Keratinocyte (primary cell): ENCODE measurements around the gene C10orf120. TPM values are rescaled to one million over a fixed set of nuclear protein-coding genes. Genes with fewer than 3 reads are reported as not detected.

Experiments used
- DNase-seq: peaks from one replicate; pipeline ENCODE4 v3.0.0-alpha.2; 2011; ENCODE audit warnings: low read depth, missing footprints, low spot score
- FAIRE-seq: peaks from 2 replicates; lab custom pipeline; 2011; peaks lifted over from hg19 to GRCh38; lab: Jason Lieb, UNC
- H2AFZ ChIP-seq: 2 replicates; pipeline ENCODE4 v1.6.0; 2012; ENCODE audit warnings: low read length, control low read depth, inconsistent platforms; ENCODE audit not compliant: control insufficient read depth
- H3K27ac ChIP-seq: 2 replicates; pipeline ENCODE4 v1.5.1; 2011; ENCODE audit warnings: low read length; ENCODE audit not compliant: control insufficient read depth, insufficient read depth
- H3K27me3 ChIP-seq: 3 replicates; pipeline ENCODE4 v1.6.0; 2011; ENCODE audit warnings: low read length; ENCODE audit not compliant: control insufficient read depth, insufficient read depth; ENCODE audit errors: extremely low read depth
- H3K36me3 ChIP-seq, 2 experiments: 2 replicates in 1 of 2; 3 replicates in 1 of 2; pipeline ENCODE4 v1.5.1; 2011; ENCODE audit warnings: low read length in 2 of 2, mild to moderate bottlenecking in 1 of 2; ENCODE audit not compliant: control insufficient read depth in 2 of 2, insufficient read depth in 2 of 2; ENCODE audit errors: extremely low read depth in 1 of 2
- H3K4me1 ChIP-seq: 3 replicates; pipeline ENCODE4 v1.5.1; 2011; ENCODE audit warnings: low read length; ENCODE audit not compliant: control insufficient read depth, insufficient read depth; ENCODE audit errors: extremely low read depth
- H3K4me2 ChIP-seq: 3 replicates; pipeline ENCODE4 v1.6.0; 2011; ENCODE audit warnings: low read depth, low read length; ENCODE audit not compliant: control insufficient read depth, insufficient read depth; ENCODE audit errors: extremely low read depth
- H3K4me3 ChIP-seq, 3 experiments: fragments of 200-600 bp in 1 of 3; sonication (generic) in 1 of 3; 2 replicates in 2 of 3; 3 replicates in 1 of 3; pipeline ENCODE4 v1.5.1; 2011 to 2016; ENCODE audit warnings: low read length in 3 of 3, mild to moderate bottlenecking in 3 of 3, control low read depth in 2 of 3, inconsistent platforms in 1 of 3, low read depth in 1 of 3, mixed read lengths in 1 of 3, mixed run types in 1 of 3, moderate library complexity in 1 of 3; ENCODE audit not compliant: control insufficient read depth in 2 of 3, insufficient read depth in 2 of 3; ENCODE audit errors: extremely low read depth in 1 of 3
- H3K79me2 ChIP-seq: 2 replicates; pipeline ENCODE4 v1.6.0; 2012; ENCODE audit warnings: low read length; ENCODE audit not compliant: control insufficient read depth, insufficient read depth
- H3K9ac ChIP-seq: 3 replicates; pipeline ENCODE4 v1.6.0; 2011; ENCODE audit warnings: low read length; ENCODE audit not compliant: control insufficient read depth, insufficient read depth; ENCODE audit errors: extremely low read depth
- H3K9me1 ChIP-seq: 3 replicates; pipeline ENCODE4 v1.6.0; 2011; ENCODE audit warnings: low read length; ENCODE audit not compliant: control insufficient read depth, insufficient read depth; ENCODE audit errors: extremely low read depth
- H3K9me3 ChIP-seq: 2 replicates; pipeline ENCODE4 v1.5.1; 2012; ENCODE audit warnings: low read depth, low read length; ENCODE audit not compliant: control insufficient read depth
- H4K20me1 ChIP-seq: 3 replicates; pipeline ENCODE4 v1.6.0; 2011; ENCODE audit warnings: low read length; ENCODE audit not compliant: control insufficient read depth, insufficient read depth; ENCODE audit errors: extremely low read depth
- EZH2 ChIP-seq: IDR thresholded peaks from one replicate; pipeline ENCODE4 v1.6.1; 2012; ENCODE audit warnings: inconsistent platforms, mild to moderate bottlenecking, low read length, moderate library complexity
- dilution Hi-C: fragments of 300-500 bp; cut with MboI; formaldehyde crosslinking; loops from one replicate; pipeline ENCODE4 v1.7.0; 2020; ENCODE audit warnings: low sequenced_read_pairs; ENCODE audit not compliant: extremely low pct_ligation_motif_present
- polyA plus RNA-seq, 5 experiments: library from polyadenylated mRNA; depleted of rRNA in 3 of 5; stranded (reverse) in 3 of 5; stranded (forward) in 1 of 5; unstranded in 1 of 5; fragments of >200 nt; gene quantifications; 1 replicate in 1 of 5; 2 replicates in 3 of 5; 3 replicates in 1 of 5; pipeline versions ENCODE4 v1.2.1 to v1.2.3, GENCODE V29; 2011 to 2012; ENCODE audit warnings: missing spikeins in 2 of 5, low read depth in 1 of 5, low replicate concordance in 1 of 5
- TF ChIP-seq, protein P1 (sequence below), 3 experiments: IDR thresholded peaks in 1 of 3; conservative IDR thresholded peaks in 1 of 3; optimal IDR thresholded peaks in 1 of 3; 2 replicates in 2 of 3; 3 replicates in 1 of 3; pipeline versions ENCODE3 to v1.5.1; 2011; ENCODE audit warnings: low read length in 3 of 3, mild to moderate bottlenecking in 3 of 3, moderate library complexity in 2 of 3, control low read depth in 1 of 3, inconsistent platforms in 1 of 3; ENCODE audit not compliant: insufficient read depth in 2 of 3; ENCODE audit errors: extremely low read depth in 1 of 3

C10orf120 gene
- polyA plus RNA-seq, 1 donor (not counting 4 experiments of a cell fraction or from before 2014, with no cell fraction given), result not detected

GRCh38 chr10:122649903-122650302 lies 49.7 kb downstream of the C10orf120 start:
- H3K9me1 ChIP-seq, result no peaks in the 10 kb centered on the region
- dilution Hi-C loops, result no loop called here
- no peaks in the 10 kb centered on the region for H3K4me1 ChIP-seq
- no peaks in the 10 kb centered on the region for H3K36me3 ChIP-seq
- H3K4me2 ChIP-seq, result no peak overlapping the region
- no peaks in the 10 kb centered on the region for H3K9me3 ChIP-seq
- H3K27ac ChIP-seq, result no peak overlapping the region
- no peak overlapping the region for H2AFZ ChIP-seq
- peaks cover 15% of the 10 kb centered on the region for H3K27me3 ChIP-seq
- H3K4me3 ChIP-seq, result no peak overlapping the region
- no peaks in the 10 kb centered on the region for H3K79me2 ChIP-seq
- FAIRE-seq (no peak), DNase-seq (no peak)
- TF ChIP-seq, protein P1, sequence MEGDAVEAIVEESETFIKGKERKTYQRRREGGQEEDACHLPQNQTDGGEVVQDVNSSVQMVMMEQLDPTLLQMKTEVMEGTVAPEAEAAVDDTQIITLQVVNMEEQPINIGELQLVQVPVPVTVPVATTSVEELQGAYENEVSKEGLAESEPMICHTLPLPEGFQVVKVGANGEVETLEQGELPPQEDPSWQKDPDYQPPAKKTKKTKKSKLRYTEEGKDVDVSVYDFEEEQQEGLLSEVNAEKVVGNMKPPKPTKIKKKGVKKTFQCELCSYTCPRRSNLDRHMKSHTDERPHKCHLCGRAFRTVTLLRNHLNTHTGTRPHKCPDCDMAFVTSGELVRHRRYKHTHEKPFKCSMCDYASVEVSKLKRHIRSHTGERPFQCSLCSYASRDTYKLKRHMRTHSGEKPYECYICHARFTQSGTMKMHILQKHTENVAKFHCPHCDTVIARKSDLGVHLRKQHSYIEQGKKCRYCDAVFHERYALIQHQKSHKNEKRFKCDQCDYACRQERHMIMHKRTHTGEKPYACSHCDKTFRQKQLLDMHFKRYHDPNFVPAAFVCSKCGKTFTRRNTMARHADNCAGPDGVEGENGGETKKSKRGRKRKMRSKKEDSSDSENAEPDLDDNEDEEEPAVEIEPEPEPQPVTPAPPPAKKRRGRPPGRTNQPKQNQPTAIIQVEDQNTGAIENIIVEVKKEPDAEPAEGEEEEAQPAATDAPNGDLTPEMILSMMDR (optimal IDR thresholded peaks at IDR 0.05 in 1 of 3, IDR thresholded peaks at IDR 0.05 in 1 of 3, conservative IDR thresholded peaks at IDR 0.05 in 1 of 3; ENCODE audit: extremely low read depth in 1 of 3, insufficient read depth in 2 of 3, low read length in 3 of 3), result no peak
- no peak for TF ChIP-seq EZH2
- no peaks in the 10 kb centered on the region for H4K20me1 ChIP-seq
- H3K9ac ChIP-seq, result no peak overlapping the region

DNA sequence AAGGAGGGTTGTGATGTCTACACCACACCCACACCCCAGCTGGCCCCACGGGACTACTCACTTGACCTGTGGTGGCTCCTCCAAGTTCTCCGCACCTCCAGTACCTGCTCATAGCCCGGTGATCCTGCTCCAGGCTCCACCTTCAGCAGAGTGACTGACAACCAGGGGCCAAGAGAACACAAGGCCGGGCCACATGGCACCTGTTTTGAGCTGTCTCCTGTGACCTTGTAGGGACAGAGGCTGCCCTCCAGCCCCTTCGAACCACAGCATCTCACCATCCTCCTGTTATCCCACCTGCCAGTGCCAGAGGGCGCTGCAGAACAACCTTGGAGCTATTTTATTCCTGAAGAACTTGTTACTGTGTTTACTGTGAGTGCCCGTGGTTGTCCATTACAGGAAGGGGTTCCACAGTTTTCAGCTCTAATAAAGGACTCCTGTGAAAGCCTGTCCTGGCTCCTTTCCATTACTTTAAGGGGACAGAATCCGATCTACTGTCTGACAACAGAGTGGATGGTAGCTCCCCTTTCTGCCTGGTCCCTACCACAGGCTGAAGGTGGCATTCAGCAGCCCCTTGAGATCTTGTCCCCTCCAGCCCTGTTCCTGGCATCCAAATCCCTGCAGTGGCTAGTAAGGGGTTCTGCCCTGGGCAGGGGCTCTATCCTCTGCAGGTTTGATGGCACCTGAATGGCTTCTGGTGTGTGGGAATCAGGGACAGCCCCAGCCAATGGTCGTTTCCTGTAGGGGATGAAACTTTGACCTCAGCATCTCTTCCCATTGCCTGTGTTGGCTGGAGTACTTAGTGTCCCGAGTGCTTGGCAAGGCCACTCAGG lies 50.8 kb downstream of the C10orf120 start:
- no peak for DNase-seq
- dilution Hi-C loops, result no loop called here
- TF ChIP-seq, protein P1 (optimal IDR thresholded peaks at IDR 0.05 in 1 of 3, IDR thresholded peaks at IDR 0.05 in 1 of 3, conservative IDR thresholded peaks at IDR 0.05 in 1 of 3; ENCODE audit: extremely low read depth in 1 of 3, insufficient read depth in 2 of 3, low read length in 3 of 3), result peak; percentile 85 to 91 (median 86)
- no peak for TF ChIP-seq EZH2

More for the DNA sequence above, 50.8 kb downstream of the C10orf120 start:
- Histone ChIP-seq H3K9ac (no peak overlapping the region), H3K79me2 (no peaks in the 10 kb centered on the region), H3K4me1 (no peaks in the 10 kb centered on the region), H3K9me1 (no peaks in the 10 kb centered on the region), H3K27me3 (peaks cover 15% of the 10 kb centered on the region), H3K9me3 (no peaks in the 10 kb centered on the region), H4K20me1 (no peaks in the 10 kb centered on the region), H3K4me3 (no peak overlapping the region), H2AFZ (no peak overlapping the region), H3K27ac (no peak overlapping the region), H3K36me3 (no peaks in the 10 kb centered on the region), H3K4me2 (no peak overlapping the region)
- FAIRE-seq, result peak; percentile 17

Other genes starting within 250 kb of the C10orf120 start
- gene ARMS2, start 245.2 kb downstream of the C10orf120 start, polyA plus RNA-seq, result 0.08 TPM in 1 of 3 replicates, not detected in the others
- 353 to 506 TPM (median 412 TPM) in 3 replicates for gene HTRA1, start 238.3 kb downstream of the C10orf120 start, polyA plus RNA-seq
- gene DMBT1, start 139.1 kb downstream of the C10orf120 start, polyA plus RNA-seq, result 0.04 to 0.17 TPM (median 0.08 TPM) in 3 replicates
- gene CUZD1, start 146.0 kb upstream of the C10orf120 start, polyA plus RNA-seq, result 0.34 to 0.93 TPM (median 0.58 TPM) in 3 replicates
- 2.7 to 4.5 TPM (median 3.8 TPM) in 3 replicates for gene FAM24B, start 179.7 kb upstream of the C10orf120 start, polyA plus RNA-seq
- not detected in 3 replicates for gene FAM24A, start 210.8 kb upstream of the C10orf120 start, polyA plus RNA-seq